ENCODE measurements around the gene RAB43. TPM values are rescaled to one million over a fixed set of nuclear protein-coding genes. Genes with fewer than 3 reads are reported as not detected.

RAB43 gene
- total RNA-seq, 1 donor from 2014 or later, result 0.36 TPM

DNA sequence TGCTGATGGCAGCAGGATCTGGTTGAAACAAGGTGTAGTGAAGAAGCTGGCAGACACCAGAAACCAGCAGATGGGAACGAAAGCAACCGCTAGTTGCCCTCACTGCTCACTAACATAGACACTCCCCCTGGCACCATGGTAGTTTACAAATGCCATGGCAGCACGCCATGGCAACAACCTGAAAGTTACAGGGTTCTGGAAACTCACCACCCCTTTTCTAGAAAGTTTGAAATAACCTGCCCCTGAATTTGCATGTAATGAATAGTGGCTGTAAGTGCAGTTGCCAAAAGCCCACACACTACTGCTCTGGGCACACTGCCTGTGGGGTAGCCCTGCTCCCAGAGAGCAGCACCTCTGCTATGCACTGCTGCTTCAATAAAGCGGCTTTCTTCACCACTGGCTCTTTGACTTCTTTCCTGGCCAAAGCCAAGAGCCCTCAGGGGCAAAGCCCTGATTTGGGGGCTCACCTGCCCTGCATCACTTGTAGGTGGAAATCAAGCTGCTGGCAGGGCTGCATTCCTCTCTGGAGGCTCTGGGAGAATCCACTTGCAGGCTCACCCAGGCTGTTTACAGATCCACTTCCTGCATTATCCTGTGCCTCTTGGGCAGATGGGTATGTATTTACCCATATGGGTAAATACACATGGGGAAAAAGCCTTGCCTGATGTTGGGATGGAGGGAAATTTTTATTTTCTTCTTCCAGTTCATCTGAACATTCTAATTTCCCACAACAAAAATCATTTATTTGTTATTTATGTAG is 63.0 kb downstream of the RAB43 start:
- Mint-ChIP-seq H3K36me3 (no peaks in the 10 kb centered on the region), H3K27ac (no peak overlapping the region), H3K4me1 (peaks cover 25% of the 10 kb centered on the region), H3K4me3 (no peak overlapping the region), H3K9me3 (no peaks in the 10 kb centered on the region), H3K27me3 (ENCODE audit: insufficient read depth, low read depth) (peaks cover 2% of the 10 kb centered on the region)
- H3K27ac ChIP-seq, result no peak overlapping the region
- TF ChIP-seq, protein P1, sequence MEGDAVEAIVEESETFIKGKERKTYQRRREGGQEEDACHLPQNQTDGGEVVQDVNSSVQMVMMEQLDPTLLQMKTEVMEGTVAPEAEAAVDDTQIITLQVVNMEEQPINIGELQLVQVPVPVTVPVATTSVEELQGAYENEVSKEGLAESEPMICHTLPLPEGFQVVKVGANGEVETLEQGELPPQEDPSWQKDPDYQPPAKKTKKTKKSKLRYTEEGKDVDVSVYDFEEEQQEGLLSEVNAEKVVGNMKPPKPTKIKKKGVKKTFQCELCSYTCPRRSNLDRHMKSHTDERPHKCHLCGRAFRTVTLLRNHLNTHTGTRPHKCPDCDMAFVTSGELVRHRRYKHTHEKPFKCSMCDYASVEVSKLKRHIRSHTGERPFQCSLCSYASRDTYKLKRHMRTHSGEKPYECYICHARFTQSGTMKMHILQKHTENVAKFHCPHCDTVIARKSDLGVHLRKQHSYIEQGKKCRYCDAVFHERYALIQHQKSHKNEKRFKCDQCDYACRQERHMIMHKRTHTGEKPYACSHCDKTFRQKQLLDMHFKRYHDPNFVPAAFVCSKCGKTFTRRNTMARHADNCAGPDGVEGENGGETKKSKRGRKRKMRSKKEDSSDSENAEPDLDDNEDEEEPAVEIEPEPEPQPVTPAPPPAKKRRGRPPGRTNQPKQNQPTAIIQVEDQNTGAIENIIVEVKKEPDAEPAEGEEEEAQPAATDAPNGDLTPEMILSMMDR (IDR thresholded peaks at IDR 0.05), result no peak
- TF ChIP-seq EZH2 (IDR thresholded peaks at IDR 0.05) (no peak), EZH2phosphoT487 (IDR thresholded peaks at IDR 0.05) (no peak)
- H3K9me3 ChIP-seq (ENCODE audit: low read depth), result no peaks in the 10 kb centered on the region
- H4K20me1 ChIP-seq (ENCODE audit: low read depth), result no peaks in the 10 kb centered on the region
- no peaks in the 10 kb centered on the region for H3K36me3 ChIP-seq
- no peaks in the 10 kb centered on the region for H3K27me3 ChIP-seq
- no peak overlapping the region for H3K9ac ChIP-seq
- H3K4me3 ChIP-seq, result no peak overlapping the region
- no peaks in the 10 kb centered on the region for H3K79me2 ChIP-seq (ENCODE audit: low read depth)
- H2AFZ ChIP-seq (replicated peaks), result no peak overlapping the region
- H3F3A ChIP-seq (ENCODE audit: low read depth), result no peaks in the 10 kb centered on the region
- no peak for DNase-seq (ENCODE audit: low spot score)
- H3K4me2 ChIP-seq, result no peak overlapping the region
- no peaks in the 10 kb centered on the region for H3K4me1 ChIP-seq

GRCh38 chr3:129057249-129057648 is 64.4 kb downstream of the RAB43 start:
- Mint-ChIP-seq H3K4me3 (no peak overlapping the region), H3K9me3 (no peaks in the 10 kb centered on the region), H3K4me1 (peaks cover 32% of the 10 kb centered on the region), H3K36me3 (no peaks in the 10 kb centered on the region), H3K27me3 (ENCODE audit: insufficient read depth, low read depth) (peaks cover 2% of the 10 kb centered on the region), H3K27ac (no peak overlapping the region)
- TF ChIP-seq EZH2phosphoT487 (IDR thresholded peaks at IDR 0.05), result no peak
- TF ChIP-seq, protein P1 (IDR thresholded peaks at IDR 0.05), result no peak
- TF ChIP-seq EZH2 (IDR thresholded peaks at IDR 0.05), result no peak
- Histone ChIP-seq H3K79me2 (ENCODE audit: low read depth) (no peaks in the 10 kb centered on the region), H3K4me3 (no peak overlapping the region), H2AFZ (replicated peaks) (no peak overlapping the region), H3K27ac (no peak overlapping the region), H3K4me1 (no peaks in the 10 kb centered on the region), H3K4me2 (no peak overlapping the region), H4K20me1 (ENCODE audit: low read depth) (no peaks in the 10 kb centered on the region), H3K9ac (no peak overlapping the region), H3K36me3 (no peaks in the 10 kb centered on the region), H3F3A (ENCODE audit: low read depth) (no peaks in the 10 kb centered on the region), H3K27me3 (no peaks in the 10 kb centered on the region), H3K9me3 (ENCODE audit: low read depth) (no peaks in the 10 kb centered on the region)
- no peak for DNase-seq (ENCODE audit: low spot score)

GRCh38 chr3:129056451-129057173 is 65.0 kb downstream of the RAB43 start:
- Histone ChIP-seq H2AFZ (replicated peaks) (no peak overlapping the region), H3K79me2 (ENCODE audit: low read depth) (no peaks in the 10 kb centered on the region), H3K9me3 (ENCODE audit: low read depth) (no peaks in the 10 kb centered on the region), H3K4me1 (no peaks in the 10 kb centered on the region), H3K27me3 (no peaks in the 10 kb centered on the region), H3K36me3 (no peaks in the 10 kb centered on the region), H3K9ac (no peak overlapping the region), H4K20me1 (ENCODE audit: low read depth) (no peaks in the 10 kb centered on the region), H3K4me2 (no peak overlapping the region), H3F3A (ENCODE audit: low read depth) (no peaks in the 10 kb centered on the region), H3K27ac (no peak overlapping the region), H3K4me3 (no peak overlapping the region)
- no peak for DNase-seq (ENCODE audit: low spot score)
- no peaks in the 10 kb centered on the region for H3K9me3 Mint-ChIP-seq
- H3K27ac Mint-ChIP-seq, result no peak overlapping the region
- TF ChIP-seq EZH2 (IDR thresholded peaks at IDR 0.05) (no peak), EZH2phosphoT487 (IDR thresholded peaks at IDR 0.05) (no peak)
- TF ChIP-seq, protein P1 (IDR thresholded peaks at IDR 0.05), result no peak
- no peaks in the 10 kb centered on the region for H3K36me3 Mint-ChIP-seq
- H3K4me3 Mint-ChIP-seq, result no peak overlapping the region
- H3K4me1 Mint-ChIP-seq, result peaks cover 36% of the 10 kb centered on the region
- peaks cover 2% of the 10 kb centered on the region for H3K27me3 Mint-ChIP-seq (ENCODE audit: insufficient read depth, low read depth)
